SH-SY5Y (cell line): ENCODE data around the gene GBGT1.

ENCODE experiments used
- GATA2 ChIP-seq: IDR thresholded peaks from 2 replicates; pipeline ENCODE4 v1.6.1; 2011; ENCODE audit warnings: mild to moderate bottlenecking, low read depth, low read length
- GATA3 ChIP-seq: IDR thresholded peaks from 2 replicates; pipeline ENCODE4 v1.6.1; 2011; ENCODE audit warnings: low read depth, mild to moderate bottlenecking, low read length, moderate library complexity

DNA sequence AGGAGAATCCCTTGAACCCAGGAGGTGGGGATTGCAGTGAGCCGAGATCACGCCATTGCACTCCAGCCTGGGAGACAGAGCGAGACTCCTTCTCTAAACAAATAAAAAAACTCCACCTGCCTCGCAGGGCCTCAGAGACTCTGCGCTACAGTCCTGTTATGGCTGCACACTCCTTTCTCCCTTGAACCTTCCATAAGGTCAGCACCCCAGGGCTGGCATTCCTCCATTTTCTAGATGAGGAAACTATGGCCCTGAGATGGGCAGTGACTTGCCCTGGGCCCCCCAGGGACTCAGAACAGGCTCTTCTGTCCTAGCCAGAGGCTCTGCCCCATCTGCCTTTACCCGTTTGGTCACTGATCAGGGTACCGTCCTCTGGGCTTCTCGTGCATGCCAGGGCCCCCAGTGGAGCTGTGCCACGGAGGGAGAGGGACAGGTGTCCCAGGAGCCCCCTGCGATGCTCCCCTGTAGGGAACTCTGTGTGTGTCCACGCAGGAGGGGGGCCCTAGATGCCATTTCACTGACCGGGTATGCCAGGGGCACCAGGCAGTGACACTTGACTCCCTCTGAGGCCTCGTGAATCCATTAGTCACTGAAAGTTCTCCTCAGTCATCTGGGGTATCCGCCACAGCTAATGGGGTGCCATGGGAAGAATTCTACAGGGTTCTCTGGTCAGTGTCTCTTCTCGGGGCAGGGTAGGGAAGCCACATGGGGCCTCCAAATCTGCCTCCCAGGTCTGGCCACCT is 58.8 kb downstream of the GBGT1 start:
- no peak for TF ChIP-seq GATA2
- TF ChIP-seq GATA3 = no peak
